ENCODE data around the gene SLC22A2. TPM values are rescaled to one million over a fixed set of nuclear protein-coding genes. Genes with fewer than 3 reads are reported as not detected.

Gene SLC22A2
- total and polyA plus RNA-seq, 10 of the 15 experiments (the other 5 are each of a cell fraction or from before 2014, with no cell fraction given) = 0.12 TPM; not detected in 9

DNA sequence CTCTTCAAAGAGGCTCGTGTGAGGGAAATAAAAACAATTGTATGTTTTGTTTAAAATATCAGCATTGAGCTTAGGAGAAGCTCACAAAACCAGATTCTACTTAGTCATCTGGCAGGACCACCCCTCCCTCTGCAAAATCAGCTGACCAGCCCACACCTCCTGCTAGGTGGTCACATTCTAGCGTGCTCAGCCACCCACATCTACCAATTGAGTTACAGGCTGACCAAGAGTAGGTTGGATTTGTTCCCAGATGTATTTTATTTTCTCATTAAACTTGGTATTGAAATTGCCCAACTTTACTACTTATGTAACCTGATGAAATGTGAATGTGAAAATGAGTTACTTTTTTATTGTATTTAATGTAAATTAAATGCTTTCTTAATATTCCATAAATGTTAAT, 56.2 kb downstream of the SLC22A2 start:
- ChIA-PET RAD21 (ENCODE audit: unreplicated experiment) (no interaction called here), POLR2A (no interaction called here), SMC1A (ENCODE audit: uncharacterized antibody, unreplicated experiment) (interaction anchor here (0.9 kb wide), 1 partner anchor 18 kb away, joined by 3 read pairs; no protein-coding TSS in a partner anchor), CTCF (no interaction called here)
- Histone ChIP-seq H3K27ac (ENCODE audit: control insufficient read depth, insufficient read depth) (no peak overlapping the region), H3K4me1 (ENCODE audit: control insufficient read depth, insufficient read depth, low read length) (no peaks in the 10 kb centered on the region), H3K79me2 (ENCODE audit: control insufficient read depth, insufficient read depth, low read length) (no peaks in the 10 kb centered on the region), H3K4me3 (no peak overlapping the region), H2AFZ (ENCODE audit: control insufficient read depth, low read depth, low read length) (no peak overlapping the region), H4K20me1 (ENCODE audit: control insufficient read depth, insufficient read depth) (no peaks in the 10 kb centered on the region), H3K9ac (ENCODE audit: control insufficient read depth, insufficient read depth, low read length) (no peak overlapping the region), H3K4me2 (ENCODE audit: control insufficient read depth, insufficient read depth) (no peak overlapping the region), H3K36me3 (ENCODE audit: control insufficient read depth in 2 of 2, insufficient read depth in 2 of 2, low read length in 1 of 2) (no peaks in the 10 kb centered on the region), H3K9me3 (replicated peaks; ENCODE audit: control insufficient read depth, insufficient read depth, low read length) (no peaks in the 10 kb centered on the region; the same call in 2 of the 3 replicates), H3K27me3 (replicated peaks in 1 of 2; ENCODE audit: control insufficient read depth in 2 of 2, insufficient read depth in 2 of 2, low read length in 1 of 2) (no peaks in the 10 kb centered on the region)
- FAIRE-seq = no peak
- in situ Hi-C loops (cut with MboI) (no loop called here), intact Hi-C loops (cut with micrococcal nuclease; ENCODE audit: unreplicated experiment) (no loop called here)
- no peak for DNase-seq (ENCODE audit: low read depth, low spot score)
- no TSS peak for BruUV-seq (replicated peaks)
- WGBS (ENCODE audit: insufficient coverage, insufficient replicate concordance, low lambda C conversion rate, missing lambda C conversion rate) = 2% methylated on average over 2 of the region's 2 CpGs
- no peak for ATAC-seq
- TF ChIP-seq CBX3 (IDR thresholded peaks at IDR 0.05; ENCODE audit: borderline replicate concordance, low read depth) (no peak), RCOR1 (conservative IDR thresholded peaks at IDR 0.05; ENCODE audit: low read depth, low read length) (no peak), FOXK2 (IDR thresholded peaks at IDR 0.05) (no peak), MEF2B (IDR thresholded peaks at IDR 0.05; ENCODE audit: partially characterized antibody, poor library complexity, severe bottlenecking) (no peak), NRF1 (conservative IDR thresholded peaks at IDR 0.05; ENCODE audit: low read depth, low read length) (no peak), SMARCA5 (IDR thresholded peaks at IDR 0.05) (no peak), ZNF24 (IDR thresholded peaks at IDR 0.05) (no peak), CHD1 (IDR thresholded peaks at IDR 0.05; ENCODE audit: low read depth, low read length) (no peak), SRF (IDR thresholded peaks at IDR 0.05; ENCODE audit: low read depth in 2 of 2, low read length in 2 of 2) (no peak)
- TF ChIP-seq, protein P1, sequence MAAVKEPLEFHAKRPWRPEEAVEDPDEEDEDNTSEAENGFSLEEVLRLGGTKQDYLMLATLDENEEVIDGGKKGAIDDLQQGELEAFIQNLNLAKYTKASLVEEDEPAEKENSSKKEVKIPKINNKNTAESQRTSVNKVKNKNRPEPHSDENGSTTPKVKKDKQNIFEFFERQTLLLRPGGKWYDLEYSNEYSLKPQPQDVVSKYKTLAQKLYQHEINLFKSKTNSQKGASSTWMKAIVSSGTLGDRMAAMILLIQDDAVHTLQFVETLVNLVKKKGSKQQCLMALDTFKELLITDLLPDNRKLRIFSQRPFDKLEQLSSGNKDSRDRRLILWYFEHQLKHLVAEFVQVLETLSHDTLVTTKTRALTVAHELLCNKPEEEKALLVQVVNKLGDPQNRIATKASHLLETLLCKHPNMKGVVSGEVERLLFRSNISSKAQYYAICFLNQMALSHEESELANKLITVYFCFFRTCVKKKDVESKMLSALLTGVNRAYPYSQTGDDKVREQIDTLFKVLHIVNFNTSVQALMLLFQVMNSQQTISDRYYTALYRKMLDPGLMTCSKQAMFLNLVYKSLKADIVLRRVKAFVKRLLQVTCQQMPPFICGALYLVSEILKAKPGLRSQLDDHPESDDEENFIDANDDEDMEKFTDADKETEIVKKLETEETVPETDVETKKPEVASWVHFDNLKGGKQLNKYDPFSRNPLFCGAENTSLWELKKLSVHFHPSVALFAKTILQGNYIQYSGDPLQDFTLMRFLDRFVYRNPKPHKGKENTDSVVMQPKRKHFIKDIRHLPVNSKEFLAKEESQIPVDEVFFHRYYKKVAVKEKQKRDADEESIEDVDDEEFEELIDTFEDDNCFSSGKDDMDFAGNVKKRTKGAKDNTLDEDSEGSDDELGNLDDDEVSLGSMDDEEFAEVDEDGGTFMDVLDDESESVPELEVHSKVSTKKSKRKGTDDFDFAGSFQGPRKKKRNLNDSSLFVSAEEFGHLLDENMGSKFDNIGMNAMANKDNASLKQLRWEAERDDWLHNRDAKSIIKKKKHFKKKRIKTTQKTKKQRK (IDR thresholded peaks at IDR 0.05; ENCODE audit: low read depth, low read length) = no peak
- TF ChIP-seq, protein P2, sequence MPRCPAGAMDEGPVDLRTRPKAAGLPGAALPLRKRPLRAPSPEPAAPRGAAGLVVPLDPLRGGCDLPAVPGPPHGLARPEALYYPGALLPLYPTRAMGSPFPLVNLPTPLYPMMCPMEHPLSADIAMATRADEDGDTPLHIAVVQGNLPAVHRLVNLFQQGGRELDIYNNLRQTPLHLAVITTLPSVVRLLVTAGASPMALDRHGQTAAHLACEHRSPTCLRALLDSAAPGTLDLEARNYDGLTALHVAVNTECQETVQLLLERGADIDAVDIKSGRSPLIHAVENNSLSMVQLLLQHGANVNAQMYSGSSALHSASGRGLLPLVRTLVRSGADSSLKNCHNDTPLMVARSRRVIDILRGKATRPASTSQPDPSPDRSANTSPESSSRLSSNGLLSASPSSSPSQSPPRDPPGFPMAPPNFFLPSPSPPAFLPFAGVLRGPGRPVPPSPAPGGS (IDR thresholded peaks at IDR 0.05; ENCODE audit: borderline replicate concordance, insufficient read depth, low read depth, low read length, poor library complexity, severe bottlenecking) = no peak
- TF ChIP-seq, protein P3, sequence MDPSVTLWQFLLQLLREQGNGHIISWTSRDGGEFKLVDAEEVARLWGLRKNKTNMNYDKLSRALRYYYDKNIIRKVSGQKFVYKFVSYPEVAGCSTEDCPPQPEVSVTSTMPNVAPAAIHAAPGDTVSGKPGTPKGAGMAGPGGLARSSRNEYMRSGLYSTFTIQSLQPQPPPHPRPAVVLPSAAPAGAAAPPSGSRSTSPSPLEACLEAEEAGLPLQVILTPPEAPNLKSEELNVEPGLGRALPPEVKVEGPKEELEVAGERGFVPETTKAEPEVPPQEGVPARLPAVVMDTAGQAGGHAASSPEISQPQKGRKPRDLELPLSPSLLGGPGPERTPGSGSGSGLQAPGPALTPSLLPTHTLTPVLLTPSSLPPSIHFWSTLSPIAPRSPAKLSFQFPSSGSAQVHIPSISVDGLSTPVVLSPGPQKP (IDR thresholded peaks at IDR 0.05; ENCODE audit: low read depth, low read length) = no peak

All from GM12878 (cell line).